HepG2 (cell line): ENCODE results near the gene KCNH8. TPM values are rescaled to one million over a fixed set of nuclear protein-coding genes. Genes with fewer than 3 reads are reported as not detected.

Experiments
- ATAC-seq: fragments of 200-7000 bp; cut with Tn5 transposase; 3 replicates; pipeline ENCODE4 v1.9.1; 2020; ENCODE audit warnings: mild to moderate bottlenecking, moderate library complexity
- BruUV-seq: library from RNA; stranded (reverse); fragments of 400-500 nt; replicated peaks from 2 replicates; lab custom pipeline; 2021; lab: Mats Ljungman, UMichigan
- CTCF ChIA-PET: fragments of 300-600 bp; formaldehyde crosslinking; extraction: SDS; loops from one replicate; lab custom pipeline; 2021; ENCODE audit warnings: low total read pairs, inconsistent platforms, low intra/inter-chr PET ratio; lab: Yijun Ruan, JAX
- POLR2A ChIA-PET: fragments of 350-600 bp; sonication (Branson Sonifier 250); formaldehyde crosslinking; loops from one replicate; lab custom pipeline; 2020; ENCODE audit warnings: antibody characterized with exemption, inconsistent platforms; lab: Yijun Ruan, JAX
- DNase-seq: peaks from one replicate; pipeline ENCODE4 v3.0.0-alpha.2; 2015; ENCODE audit warnings: low spot score
- FAIRE-seq: peaks from 3 replicates; lab custom pipeline; 2011; peaks lifted over from hg19 to GRCh38; lab: Jason Lieb, UNC
- H2AFZ ChIP-seq: one replicate; pipeline ENCODE4 v1.6.1; 2011; ENCODE audit warnings: low read length, inconsistent platforms
- H3K27ac ChIP-seq: fragments of 300-600 bp; 3 replicates; pipeline ENCODE4 v1.8.0; 2011; ENCODE audit warnings: mixed run types, mild to moderate bottlenecking, mixed read lengths, low read length, inconsistent platforms; ENCODE audit not compliant: insufficient read depth; ENCODE audit errors: extremely low read length
- H3K27me3 ChIP-seq, 2 experiments: fragments of 200-600 bp in 1 of 2; 2 replicates in 1 of 2; 3 replicates in 1 of 2; pipeline versions ENCODE4 v1.6.0 to v1.8.0; 2011; ENCODE audit warnings: low read length in 2 of 2, mild to moderate bottlenecking in 2 of 2, moderate library complexity in 2 of 2, inconsistent platforms in 1 of 2; ENCODE audit not compliant: insufficient read depth in 2 of 2, control insufficient read depth in 1 of 2
- H3K36me3 ChIP-seq, 2 experiments: fragments of 200-600 bp in 1 of 2; replicated peaks in 1 of 2; 2 replicates in 1 of 2; 3 replicates in 1 of 2; pipeline versions ENCODE4 v1.5.1 to v1.8.0; 2011; ENCODE audit warnings: low read length in 2 of 2, inconsistent platforms in 1 of 2; ENCODE audit not compliant: insufficient read depth in 2 of 2, control insufficient read depth in 1 of 2
- H3K4me1 ChIP-seq: 2 replicates; pipeline ENCODE4 v1.5.1; 2012; ENCODE audit warnings: low read length, inconsistent platforms; ENCODE audit not compliant: insufficient read depth
- H3K4me2 ChIP-seq: 2 replicates; pipeline ENCODE4 v1.6.0; 2011; ENCODE audit warnings: low read depth, low read length, inconsistent platforms
- H3K4me3 ChIP-seq, 3 experiments: fragments of 200-600 bp in 1 of 3; sonication (generic), shearing (Covaris generic) in 1 of 3; replicated peaks in 1 of 3; 2 replicates each; pipeline ENCODE4 v1.5.1; 2011 to 2016; ENCODE audit warnings: low read length in 3 of 3, inconsistent platforms in 2 of 3, low read depth in 2 of 3, mild to moderate bottlenecking in 2 of 3, control low read depth in 1 of 3, mixed read lengths in 1 of 3; ENCODE audit not compliant: insufficient read depth in 1 of 3
- H3K79me2 ChIP-seq: one replicate; pipeline ENCODE4 v1.6.1; 2011; ENCODE audit warnings: low read length, inconsistent platforms; ENCODE audit not compliant: insufficient read depth
- H3K9ac ChIP-seq: 2 replicates; pipeline ENCODE4 v1.6.0; 2011; ENCODE audit warnings: mild to moderate bottlenecking, low read depth, low read length, inconsistent platforms; ENCODE audit not compliant: insufficient read depth
- H3K9me3 ChIP-seq: 2 replicates; pipeline ENCODE4 v1.5.1; 2012; ENCODE audit warnings: mild to moderate bottlenecking, low read length
- H4K20me1 ChIP-seq: 2 replicates; pipeline ENCODE4 v1.6.0; 2011; ENCODE audit warnings: inconsistent platforms, mild to moderate bottlenecking, low read length, moderate library complexity; ENCODE audit not compliant: insufficient read depth
- ATF7 ChIP-seq, 2 experiments: fragments of 450-650 bp in 1 of 2; sonication (generic) in 1 of 2; formaldehyde crosslinking in 1 of 2; IDR thresholded peaks; 2 replicates each; pipeline versions ENCODE4 v1.4.0 to v1.6.1; 2016 to 2020; ENCODE audit warnings: antibody characterized with exemption in 1 of 2, mild to moderate bottlenecking in 1 of 2, missing genetic modification reagents in 1 of 2
- MEIS1 ChIP-seq: sonication (generic); formaldehyde crosslinking; IDR thresholded peaks from 2 replicates; pipeline ENCODE4 v1.9.0; 2021; ENCODE audit warnings: mild to moderate bottlenecking, missing genetic modification reagents, moderate library complexity, borderline replicate concordance
- ZBTB42 ChIP-seq: sonication (generic); formaldehyde crosslinking; IDR thresholded peaks from 2 replicates; pipeline ENCODE4 v1.5.0; 2020; ENCODE audit warnings: mild to moderate bottlenecking, missing genetic modification reagents
- ZNF383 ChIP-seq: sonication (generic); formaldehyde crosslinking; IDR thresholded peaks from 2 replicates; pipeline ENCODE4 v1.4.0; 2020; ENCODE audit warnings: missing genetic modification reagents, mild to moderate bottlenecking, borderline replicate concordance
- ZNF605 ChIP-seq: sonication (generic); formaldehyde crosslinking; IDR thresholded peaks from 2 replicates; pipeline ENCODE4 v1.8.0; 2022; ENCODE audit warnings: mild to moderate bottlenecking, missing genetic modification reagents
- ZUFSP ChIP-seq: sonication (generic); formaldehyde crosslinking; IDR thresholded peaks from 2 replicates; pipeline ENCODE4 v1.9.0; 2021; ENCODE audit warnings: missing genetic modification reagents, mild to moderate bottlenecking, borderline replicate concordance
- WGBS: methylation state at CpG from one replicate; pipeline ENCODE4 v1.1.6; 2017; ENCODE audit warnings: low lambda C conversion rate; 5-methylcytosine and 5-hydroxymethylcytosine counted together
- in situ Hi-C: cut with HindIII; loops from 2 replicates; pipeline ENCODE4 v1.10.0; 2017; ENCODE audit warnings: low pct_unique_long_range_greater_than_20kb; ENCODE audit not compliant: extremely low pct_ligation_motif_present
- intact Hi-C: fragments of 100-400 bp; cut with micrococcal nuclease; formaldehyde crosslinking; loops from one replicate; pipeline ENCODE4 v1.10.0; 2022; ENCODE audit not compliant: unreplicated experiment
- polyA plus RNA-seq, 8 experiments: library from polyadenylated mRNA; depleted of rRNA in 3 of 8; stranded (reverse) in 7 of 8; unstranded in 1 of 8; fragments of >200 nt; fragmentation: Illumina TruSeq in 4 of 8; extraction: Trizol in 4 of 8; gene quantifications; 2 replicates each; pipeline versions ENCODE4 v1.2.1 to v1.2.3, GENCODE V29; 2011 to 2016; ENCODE audit warnings: low read depth in 4 of 8, missing spikeins in 1 of 8, mixed read lengths in 1 of 8; ENCODE audit not compliant: insufficient read depth in 1 of 8
- total RNA-seq, 5 experiments: library from RNA; depleted of rRNA; stranded (reverse); fragments of >200 nt; fragmentation: Illumina TruSeq; extraction: Trizol; gene quantifications; 2 replicates each; pipeline ENCODE4 v1.2.3, GENCODE V29; 2016; ENCODE audit warnings: low read depth in 1 of 5
- TF ChIP-seq, protein P1 (sequence below): IDR thresholded peaks from 2 replicates; pipeline ENCODE4 v1.6.1; 2016; ENCODE audit warnings: mild to moderate bottlenecking, missing biosample characterization, missing genetic modification reagents
- TF ChIP-seq, protein P2 (sequence below): sonication (generic); formaldehyde crosslinking; IDR thresholded peaks from 2 replicates; pipeline ENCODE4 v1.5.1; 2020; ENCODE audit warnings: mild to moderate bottlenecking, missing genetic modification reagents, moderate library complexity

The KCNH8 gene
- total and polyA plus RNA-seq, 2 of the 13 experiments (the other 11 are each of a cell fraction or from before 2014, with no cell fraction given): 0.04 TPM; not detected in 1

- intact Hi-C loops: no loop called here
- POLR2A ChIA-PET: no interaction called here
- ATAC-seq (no peak), DNase-seq (no peak)
- BruUV-seq: no TSS peak
- CTCF ChIA-PET: no interaction called here
- H4K20me1 ChIP-seq: no peaks in the 10 kb centered on the region
- H3K4me1 ChIP-seq: no peaks in the 10 kb centered on the region
- H3K9me3 ChIP-seq: no peaks in the 10 kb centered on the region
- no peak overlapping the region for H3K4me2 ChIP-seq
- in situ Hi-C loops: no loop called here
- no peaks in the 10 kb centered on the region for H3K36me3 ChIP-seq
- 2% methylated on average over 1 of the region's 1 CpG for WGBS
- H3K27me3 ChIP-seq: no peaks in the 10 kb centered on the region
- no peak overlapping the region for H2AFZ ChIP-seq
- TF ChIP-seq ZBTB42 (no peak), ATF7 (IDR thresholded peaks at IDR 0.05) (peak; percentile 94), ATF7 (CRISPR knock-in tag; IDR thresholded peaks at IDR 0.05) (no peak)
- TF ChIP-seq, all 625 proteins: peak for 1
- FAIRE-seq: no peak
- Histone ChIP-seq H3K27ac (no peak overlapping the region), H3K9ac (no peak overlapping the region), H3K4me3 (no peak overlapping the region), H3K79me2 (no peaks in the 10 kb centered on the region)
Measured at GRCh38 chr3:19139863-19140262, 8.4 kb upstream of the KCNH8 start.

DNA sequence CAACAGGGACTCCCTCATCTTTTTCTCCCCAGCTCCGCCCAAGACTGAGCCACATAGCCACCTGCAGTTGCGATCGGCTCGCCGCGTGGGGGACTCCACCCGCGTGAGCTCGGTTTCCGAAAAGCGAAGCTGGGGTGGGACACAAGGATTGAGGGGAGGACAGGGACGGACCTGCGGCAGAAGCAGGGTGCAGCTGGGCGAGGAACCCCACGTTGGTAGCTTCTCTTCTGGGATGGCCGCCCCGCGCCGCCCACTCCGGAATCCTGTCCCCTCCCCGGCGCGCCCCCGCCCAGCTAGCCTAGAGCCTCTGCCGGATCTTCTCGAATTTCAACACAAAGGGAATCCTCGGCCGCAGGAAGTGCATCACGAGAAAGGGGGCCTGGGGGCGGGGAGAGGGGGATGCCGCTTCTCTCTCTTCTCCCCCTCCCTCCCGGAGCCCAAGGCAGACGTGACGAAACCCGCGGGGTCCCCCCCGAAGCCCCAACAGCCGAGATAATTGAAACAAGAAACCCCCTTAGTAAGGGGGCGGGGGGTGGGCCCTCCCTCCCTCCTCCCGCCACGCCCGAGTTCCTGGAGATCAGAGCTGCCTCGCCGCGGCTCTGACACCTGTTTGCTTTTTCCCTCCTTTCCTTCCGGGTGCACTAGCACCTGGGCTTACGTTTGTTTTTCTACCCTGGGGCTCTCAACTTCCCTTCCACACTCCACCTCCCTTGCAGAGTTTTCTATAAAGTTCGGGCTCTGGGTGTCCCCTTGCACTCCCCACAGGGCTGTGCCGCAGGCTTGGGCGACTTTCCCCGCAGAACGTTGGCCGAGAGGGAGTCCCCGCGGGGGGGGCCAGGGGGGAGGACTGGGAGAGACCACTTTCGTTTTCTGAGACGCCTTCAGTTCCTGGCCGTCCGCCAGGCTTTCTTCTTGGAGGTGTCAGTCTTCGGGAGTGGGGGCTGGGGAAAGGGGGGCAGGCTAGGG, 1.3 kb upstream of the KCNH8 start:
- no peak overlapping the region for H3K27ac ChIP-seq
- H3K36me3 ChIP-seq: no peaks in the 10 kb centered on the region
- no peaks in the 10 kb centered on the region for H4K20me1 ChIP-seq
- no peaks in the 10 kb centered on the region for H3K79me2 ChIP-seq
- in situ Hi-C loops (no loop called here), intact Hi-C loops (no loop called here)
- peak; percentile 25 for DNase-seq
- no peak overlapping the region for H3K9ac ChIP-seq
- WGBS: 11% methylated on average over 42 of the region's 60 CpGs
- peak overlapping the region; percentile 47 to 60 (median 50) for H3K4me3 ChIP-seq
- ChIA-PET CTCF (no interaction called here), POLR2A (interaction anchor here (1.2 kb wide), 1 partner anchor 44 kb away, joined by 7 read pairs; no protein-coding TSS in a partner anchor)
- peak; percentile 90 for ATAC-seq
- H3K9me3 ChIP-seq: no peaks in the 10 kb centered on the region
- peaks cover 0 to 6% of the 10 kb centered on the region in 2 experiments; a peak in 1 of 5 replicates for H3K27me3 ChIP-seq
- BruUV-seq: no TSS peak
- H2AFZ ChIP-seq: peak overlapping the region; percentile 36
- H3K4me1 ChIP-seq: no peaks in the 10 kb centered on the region
- H3K4me2 ChIP-seq: peak overlapping the region; percentile 71
- no peak for FAIRE-seq
- TF ChIP-seq, protein P1, sequence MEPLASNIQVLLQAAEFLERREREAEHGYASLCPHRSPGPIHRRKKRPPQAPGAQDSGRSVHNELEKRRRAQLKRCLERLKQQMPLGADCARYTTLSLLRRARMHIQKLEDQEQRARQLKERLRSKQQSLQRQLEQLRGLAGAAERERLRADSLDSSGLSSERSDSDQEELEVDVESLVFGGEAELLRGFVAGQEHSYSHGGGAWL: no peak
- TF ChIP-seq ZNF605 (CRISPR knock-in tag) (no peak), MEIS1 (no peak), ZNF383 (CRISPR knock-in tag) (no peak), ZUFSP (CRISPR knock-in tag) (no peak)
- TF ChIP-seq, protein P2, sequence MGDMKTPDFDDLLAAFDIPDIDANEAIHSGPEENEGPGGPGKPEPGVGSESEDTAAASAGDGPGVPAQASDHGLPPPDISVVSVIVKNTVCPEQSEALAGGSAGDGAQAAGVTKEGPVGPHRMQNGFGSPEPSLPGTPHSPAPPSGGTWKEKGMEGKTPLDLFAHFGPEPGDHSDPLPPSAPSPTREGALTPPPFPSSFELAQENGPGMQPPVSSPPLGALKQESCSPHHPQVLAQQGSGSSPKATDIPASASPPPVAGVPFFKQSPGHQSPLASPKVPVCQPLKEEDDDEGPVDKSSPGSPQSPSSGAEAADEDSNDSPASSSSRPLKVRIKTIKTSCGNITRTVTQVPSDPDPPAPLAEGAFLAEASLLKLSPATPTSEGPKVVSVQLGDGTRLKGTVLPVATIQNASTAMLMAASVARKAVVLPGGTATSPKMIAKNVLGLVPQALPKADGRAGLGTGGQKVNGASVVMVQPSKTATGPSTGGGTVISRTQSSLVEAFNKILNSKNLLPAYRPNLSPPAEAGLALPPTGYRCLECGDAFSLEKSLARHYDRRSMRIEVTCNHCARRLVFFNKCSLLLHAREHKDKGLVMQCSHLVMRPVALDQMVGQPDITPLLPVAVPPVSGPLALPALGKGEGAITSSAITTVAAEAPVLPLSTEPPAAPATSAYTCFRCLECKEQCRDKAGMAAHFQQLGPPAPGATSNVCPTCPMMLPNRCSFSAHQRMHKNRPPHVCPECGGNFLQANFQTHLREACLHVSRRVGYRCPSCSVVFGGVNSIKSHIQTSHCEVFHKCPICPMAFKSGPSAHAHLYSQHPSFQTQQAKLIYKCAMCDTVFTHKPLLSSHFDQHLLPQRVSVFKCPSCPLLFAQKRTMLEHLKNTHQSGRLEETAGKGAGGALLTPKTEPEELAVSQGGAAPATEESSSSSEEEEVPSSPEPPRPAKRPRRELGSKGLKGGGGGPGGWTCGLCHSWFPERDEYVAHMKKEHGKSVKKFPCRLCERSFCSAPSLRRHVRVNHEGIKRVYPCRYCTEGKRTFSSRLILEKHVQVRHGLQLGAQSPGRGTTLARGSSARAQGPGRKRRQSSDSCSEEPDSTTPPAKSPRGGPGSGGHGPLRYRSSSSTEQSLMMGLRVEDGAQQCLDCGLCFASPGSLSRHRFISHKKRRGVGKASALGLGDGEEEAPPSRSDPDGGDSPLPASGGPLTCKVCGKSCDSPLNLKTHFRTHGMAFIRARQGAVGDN (CRISPR knock-in tag): peak; percentile 36; the same call in 1 of the 2 replicates
